BLaER1 (cell line): ENCODE results near the gene CRHR2.

Experiments used
- H3K27ac ChIP-seq: shearing (Covaris generic); formaldehyde crosslinking; 2 replicates; pipeline ENCODE4 v1.8.1; 2022
- H3K27me3 ChIP-seq: shearing (Covaris generic); formaldehyde crosslinking; 2 replicates; pipeline ENCODE4 v1.8.1; 2022
- H3K36me3 ChIP-seq: shearing (Covaris generic); formaldehyde crosslinking; 2 replicates; pipeline ENCODE4 v1.8.1; 2022
- H3K4me1 ChIP-seq: shearing (Covaris generic); formaldehyde crosslinking; 2 replicates; pipeline ENCODE4 v1.8.1; 2022
- H3K4me2 ChIP-seq: shearing (Covaris generic); formaldehyde crosslinking; 2 replicates; pipeline ENCODE4 v1.8.1; 2022
- H3K4me3 ChIP-seq: shearing (Covaris generic); formaldehyde crosslinking; 2 replicates; pipeline ENCODE4 v1.8.1; 2022
- H3K9ac ChIP-seq: shearing (Covaris generic); formaldehyde crosslinking; 2 replicates; pipeline ENCODE4 v1.8.1; 2022
- H3K9me3 ChIP-seq: shearing (Covaris generic); formaldehyde crosslinking; 2 replicates; pipeline ENCODE4 v1.8.1; 2022
- H4K20me1 ChIP-seq: shearing (Covaris generic); formaldehyde crosslinking; 2 replicates; pipeline ENCODE4 v1.8.1; 2022
- Cebpa-rat ChIP-seq: shearing (Covaris generic); IDR thresholded peaks from 2 replicates; pipeline ENCODE4 v1.8.1; 2022

CRHR2 gene

GRCh38 chr7:30682212-30683083, at the start of gene CRHR2:
Gene CRHR2, minus strand, starts transcription at chr7:30682456. Its CDS starts 176 bp downstream, at chr7:30682280.
- Histone ChIP-seq H3K9ac (no peak within 1 kb of the TSS), H3K27me3 (peaks cover 44% of the 10 kb centered on the region), H3K9me3 (peaks cover 10% of the 10 kb centered on the region), H3K4me3 (peak within 1 kb of the TSS; percentile 59), H4K20me1 (0 out of 2 replicates have a peak, but pooled peaks cover 11% of the 10 kb centered on the region), H3K4me1 (peaks cover 39% of the 10 kb centered on the region), H3K27ac (no peak within 1 kb of the TSS), H3K4me2 (peak within 1 kb of the TSS; percentile 56), H3K36me3 (no peaks in the 10 kb centered on the region)
- TF ChIP-seq Cebpa-rat, result no peak

DNA sequence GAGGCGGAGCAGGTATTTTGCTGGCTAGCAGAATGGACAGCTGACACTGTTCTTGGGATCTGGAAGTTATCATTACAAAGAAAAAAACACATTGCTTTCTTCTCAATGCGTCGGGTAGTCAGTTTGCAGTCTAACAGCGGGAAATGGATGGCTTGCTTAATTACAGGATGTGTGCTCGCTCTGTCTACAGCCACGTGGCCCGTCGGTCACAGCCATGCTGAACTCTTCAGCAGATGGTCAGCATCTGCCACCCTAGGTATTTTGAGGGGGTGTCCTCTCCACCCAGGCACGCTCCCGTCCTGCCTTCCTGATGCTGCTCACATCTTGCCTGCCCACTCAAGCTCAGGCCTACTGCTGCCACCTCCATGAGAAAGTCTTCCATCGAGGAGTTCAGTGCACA, 49.3 kb upstream of the CRHR2 start:
- H3K27me3 ChIP-seq, result no peaks in the 10 kb centered on the region
- peaks cover 24% of the 10 kb centered on the region for H3K4me1 ChIP-seq
- no peak for TF ChIP-seq Cebpa-rat
- no peaks in the 10 kb centered on the region for H3K36me3 ChIP-seq
- no peak overlapping the region for H3K27ac ChIP-seq
- no peak overlapping the region for H3K9ac ChIP-seq
- H3K4me3 ChIP-seq, result no peak overlapping the region
- no peaks in the 10 kb centered on the region for H4K20me1 ChIP-seq
- no peak overlapping the region for H3K4me2 ChIP-seq
- no peaks in the 10 kb centered on the region for H3K9me3 ChIP-seq

- H3K9ac ChIP-seq, result no peak overlapping the region
- no peaks in the 10 kb centered on the region for H3K9me3 ChIP-seq
- no peak overlapping the region for H3K27ac ChIP-seq
- H3K4me2 ChIP-seq, result no peak overlapping the region
- no peaks in the 10 kb centered on the region for H3K27me3 ChIP-seq
- no peaks in the 10 kb centered on the region for H4K20me1 ChIP-seq
- no peak overlapping the region for H3K4me3 ChIP-seq
- peaks cover 29% of the 10 kb centered on the region for H3K4me1 ChIP-seq
- no peak for TF ChIP-seq Cebpa-rat
- no peaks in the 10 kb centered on the region for H3K36me3 ChIP-seq
These were observed 48.7 kb upstream of the CRHR2 start for GRCh38 chr7:30730996-30731395.

DNA sequence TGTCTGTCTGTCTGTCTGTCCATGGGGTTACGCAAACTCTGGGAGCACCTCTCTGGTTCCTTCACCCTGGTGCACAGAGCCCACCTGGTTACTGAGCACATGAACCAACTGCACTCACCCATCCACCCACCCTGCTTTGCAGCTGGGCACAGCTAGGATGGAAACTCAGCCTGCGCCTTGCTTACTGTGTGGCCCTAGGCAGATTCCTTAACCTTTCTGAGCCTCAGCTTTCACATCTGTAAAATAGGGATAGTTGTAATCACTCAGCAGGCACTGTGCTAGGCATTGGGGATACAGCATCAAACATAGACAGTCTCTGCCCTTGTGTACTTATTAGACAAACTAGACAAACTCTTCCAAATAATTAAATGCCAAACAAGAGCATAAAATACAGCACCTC, 47.8 kb upstream of the CRHR2 start:
- Histone ChIP-seq H3K27me3 (no peaks in the 10 kb centered on the region), H3K4me3 (no peak overlapping the region), H3K9ac (no peak overlapping the region), H3K27ac (no peak overlapping the region), H3K36me3 (no peaks in the 10 kb centered on the region), H3K9me3 (no peaks in the 10 kb centered on the region), H4K20me1 (no peaks in the 10 kb centered on the region), H3K4me1 (peaks cover 29% of the 10 kb centered on the region), H3K4me2 (no peak overlapping the region)
- no peak for TF ChIP-seq Cebpa-rat

DNA sequence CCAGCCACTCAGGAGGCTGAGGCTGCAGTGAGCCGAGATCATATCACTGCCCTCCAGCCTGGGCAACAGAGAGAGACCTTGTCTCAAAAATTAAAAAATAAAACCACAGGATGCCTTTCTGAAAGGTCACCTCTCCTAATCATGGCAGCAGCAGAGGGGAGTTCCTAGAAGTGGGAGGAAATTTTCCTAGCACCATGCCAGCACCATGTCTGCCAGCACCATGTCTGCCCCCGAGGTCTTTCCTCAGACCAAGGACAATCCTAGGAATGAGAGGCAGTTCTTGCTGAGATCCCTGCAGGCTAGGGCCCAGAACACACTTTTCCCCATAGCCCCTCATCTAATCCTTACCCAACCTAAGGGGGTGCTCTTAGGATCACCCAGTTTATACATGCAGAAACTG, 47.4 kb upstream of the CRHR2 start:
- Histone ChIP-seq H3K27ac (no peak overlapping the region), H3K4me3 (no peak overlapping the region), H4K20me1 (no peaks in the 10 kb centered on the region), H3K4me2 (no peak overlapping the region), H3K36me3 (no peaks in the 10 kb centered on the region), H3K9me3 (no peaks in the 10 kb centered on the region), H3K9ac (no peak overlapping the region), H3K4me1 (peaks cover 29% of the 10 kb centered on the region), H3K27me3 (no peaks in the 10 kb centered on the region)
- TF ChIP-seq Cebpa-rat, result no peak

DNA sequence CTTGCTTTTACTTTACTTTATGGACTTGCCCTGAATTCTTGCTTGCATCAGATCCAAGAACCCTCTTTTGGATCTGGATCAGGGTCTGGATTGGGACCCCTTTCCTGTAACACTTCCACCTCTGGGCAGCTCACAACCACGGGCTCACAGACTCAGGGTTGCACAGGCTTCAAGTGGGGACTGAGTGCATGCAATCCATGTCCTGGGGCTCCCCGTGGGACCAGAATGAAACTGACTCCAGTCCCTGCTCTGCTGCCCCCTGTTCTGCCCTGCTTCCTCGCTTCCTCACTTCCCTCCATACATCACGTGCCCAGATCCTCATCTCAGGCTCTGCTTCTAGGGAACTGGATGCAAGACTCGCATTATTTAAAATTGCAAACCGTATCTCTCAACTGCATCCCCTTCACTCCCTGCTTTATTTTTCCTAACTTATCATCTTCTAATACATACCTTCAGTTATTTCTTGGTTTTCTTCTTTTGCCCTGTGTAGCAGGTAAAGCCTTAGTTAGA, 46.4 kb upstream of the CRHR2 start:
- H3K27ac ChIP-seq, result 0 out of 2 replicates have a peak overlapping the region, but pooled peaks have one; percentile 56
- no peaks in the 10 kb centered on the region for H4K20me1 ChIP-seq
- H3K9me3 ChIP-seq, result no peaks in the 10 kb centered on the region
- peaks cover 29% of the 10 kb centered on the region for H3K4me1 ChIP-seq
- H3K9ac ChIP-seq, result no peak overlapping the region
- no peaks in the 10 kb centered on the region for H3K27me3 ChIP-seq
- no peak overlapping the region for H3K4me3 ChIP-seq
- TF ChIP-seq Cebpa-rat, result no peak
- H3K4me2 ChIP-seq, result peak overlapping the region; percentile 67
- H3K36me3 ChIP-seq, result no peaks in the 10 kb centered on the region

GRCh38 chr7:30727061-30727945, 45.0 kb upstream of the CRHR2 start:
- Histone ChIP-seq H3K4me2 (peak overlapping the region; percentile 67), H3K9ac (no peak overlapping the region), H4K20me1 (no peaks in the 10 kb centered on the region), H3K27ac (peak overlapping the region; percentile 56), H3K9me3 (no peaks in the 10 kb centered on the region), H3K4me1 (peaks cover 29% of the 10 kb centered on the region), H3K27me3 (no peaks in the 10 kb centered on the region), H3K4me3 (no peak overlapping the region), H3K36me3 (no peaks in the 10 kb centered on the region)
- no peak for TF ChIP-seq Cebpa-rat

DNA sequence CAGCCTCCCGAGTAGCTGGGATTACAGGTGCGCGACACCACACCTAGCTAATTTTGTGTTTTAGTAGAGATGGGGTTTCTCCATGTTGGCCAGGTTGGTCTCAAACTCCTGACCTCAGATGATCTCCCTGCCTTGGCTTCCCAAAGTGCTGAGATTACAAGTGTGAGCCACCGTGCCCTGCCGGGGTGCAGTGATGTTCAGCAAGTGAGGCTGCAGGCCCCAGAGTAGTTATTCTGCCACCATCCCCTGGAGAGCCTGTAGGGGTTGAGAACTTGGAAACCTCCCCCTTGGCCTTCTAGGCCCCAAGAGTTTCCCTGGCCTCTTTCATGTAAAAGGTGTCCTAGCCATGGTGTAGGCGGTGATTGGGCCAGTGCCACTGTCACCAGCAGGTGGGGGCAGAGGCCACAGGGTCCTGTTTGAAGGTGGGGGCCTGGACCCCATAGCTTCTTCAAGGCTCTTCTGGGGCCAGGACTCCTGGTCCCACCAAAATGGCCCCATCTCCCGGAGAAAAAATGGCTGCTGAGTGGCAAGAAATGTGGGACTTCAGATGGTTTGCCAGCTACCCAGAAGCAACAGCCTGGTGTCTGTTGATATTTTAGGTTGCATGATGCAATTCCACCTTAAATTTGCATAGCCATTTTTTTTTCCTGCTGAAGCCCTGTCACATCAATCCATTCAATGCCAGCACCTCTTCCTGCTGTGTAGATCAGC, 44.2 kb upstream of the CRHR2 start:
- Histone ChIP-seq H3K27ac (peak overlapping the region; percentile 56; the same call in 1 of the 2 replicates), H3K9ac (no peak overlapping the region), H3K9me3 (no peaks in the 10 kb centered on the region), H3K4me2 (peak overlapping the region; percentile 67), H3K27me3 (no peaks in the 10 kb centered on the region), H3K4me3 (no peak overlapping the region), H4K20me1 (no peaks in the 10 kb centered on the region), H3K4me1 (peaks cover 29% of the 10 kb centered on the region), H3K36me3 (no peaks in the 10 kb centered on the region)
- TF ChIP-seq Cebpa-rat, result 0 out of 2 replicates have a peak, but pooled peaks have one; percentile 19

- Histone ChIP-seq H3K9me3 (peaks cover 16% of the 10 kb centered on the region), H4K20me1 (no peaks in the 10 kb centered on the region), H3K4me2 (no peak overlapping the region), H3K4me3 (no peak overlapping the region), H3K27ac (no peak overlapping the region), H3K36me3 (no peaks in the 10 kb centered on the region), H3K9ac (no peak overlapping the region), H3K27me3 (no peaks in the 10 kb centered on the region), H3K4me1 (peaks cover 27% of the 10 kb centered on the region)
- no peak for TF ChIP-seq Cebpa-rat
These were observed 41.5 kb upstream of the CRHR2 start for GRCh38 chr7:30723776-30724175.
